ENCODE results near the gene FARP1. TPM values are rescaled to one million over a fixed set of nuclear protein-coding genes. Genes with fewer than 3 reads are reported as not detected.
"Not testable (repeated sequence)": the region's sequence is repeated elsewhere in the genome, so short reads cannot be mapped to it uniquely, and the experiment has no call there.

FARP1 gene
- total RNA-seq, 1 experiment from 2014 or later: 2.6 TPM

DNA sequence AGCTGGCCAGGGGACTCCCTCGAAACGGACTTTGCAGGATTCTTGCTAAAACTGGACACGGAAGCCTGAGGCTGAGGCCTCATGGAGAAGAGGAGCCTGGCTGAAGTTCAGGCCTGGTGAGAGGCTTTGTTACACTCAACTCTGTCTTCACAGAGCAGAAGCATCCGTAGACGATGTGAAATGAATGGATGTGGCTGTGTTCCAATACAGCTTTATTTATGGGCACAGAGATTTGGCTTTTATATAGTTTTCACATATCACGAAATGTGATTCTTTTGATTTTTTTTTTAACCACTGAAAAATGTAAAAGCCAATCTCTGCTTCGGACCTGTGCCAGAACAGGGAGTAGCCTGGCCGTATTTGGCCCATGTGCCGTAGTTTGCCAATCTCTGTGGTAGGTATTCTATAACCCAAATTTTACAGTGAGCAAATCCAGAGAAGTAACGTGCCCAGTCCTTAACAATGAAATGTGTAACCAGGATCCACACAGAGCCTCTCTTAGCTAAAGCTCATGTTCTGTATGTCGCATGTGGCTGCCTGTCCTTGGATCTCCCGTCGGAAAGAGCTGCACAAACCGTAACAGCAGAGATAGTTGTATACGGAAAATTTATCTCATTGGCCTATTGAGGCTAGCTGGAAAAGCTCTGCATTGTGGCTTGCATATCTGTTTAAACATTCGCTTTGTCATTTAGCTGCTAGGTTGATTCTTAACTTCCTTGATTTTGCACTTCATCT lies 205.7 kb downstream of the FARP1 start:
- DNase-seq (ENCODE audit: extremely low read depth, low read depth): no peak

DNA sequence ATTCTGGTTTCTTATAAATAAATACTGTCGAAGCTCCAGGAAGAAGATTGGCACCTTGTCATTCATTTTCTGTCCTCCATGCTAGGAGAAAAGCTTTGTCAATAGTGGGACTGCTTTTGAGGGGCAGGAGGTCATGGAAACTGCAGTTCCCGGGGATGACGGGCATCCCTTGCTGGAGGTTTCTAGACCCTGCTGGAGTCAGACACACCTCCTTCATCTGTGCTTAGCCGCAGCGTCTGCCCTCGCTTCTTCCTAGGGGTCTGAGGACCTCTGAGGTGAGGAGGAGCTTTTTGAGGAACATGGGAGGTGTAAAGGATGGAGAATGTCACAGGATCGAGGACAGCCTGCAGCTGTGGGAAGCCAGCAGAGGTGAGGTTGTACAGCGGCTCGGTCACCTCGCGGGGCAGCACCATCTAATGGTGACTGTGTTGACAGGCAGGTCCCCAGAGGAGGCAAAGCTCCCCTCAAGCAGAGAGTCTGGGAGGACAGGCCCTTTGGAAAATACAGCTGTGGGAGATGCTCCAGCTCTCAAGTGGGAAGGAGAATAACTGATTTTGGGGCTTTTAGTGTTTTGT lies 206.9 kb downstream of the FARP1 start:
- DNase-seq (ENCODE audit: extremely low read depth, low read depth): no peak

DNA sequence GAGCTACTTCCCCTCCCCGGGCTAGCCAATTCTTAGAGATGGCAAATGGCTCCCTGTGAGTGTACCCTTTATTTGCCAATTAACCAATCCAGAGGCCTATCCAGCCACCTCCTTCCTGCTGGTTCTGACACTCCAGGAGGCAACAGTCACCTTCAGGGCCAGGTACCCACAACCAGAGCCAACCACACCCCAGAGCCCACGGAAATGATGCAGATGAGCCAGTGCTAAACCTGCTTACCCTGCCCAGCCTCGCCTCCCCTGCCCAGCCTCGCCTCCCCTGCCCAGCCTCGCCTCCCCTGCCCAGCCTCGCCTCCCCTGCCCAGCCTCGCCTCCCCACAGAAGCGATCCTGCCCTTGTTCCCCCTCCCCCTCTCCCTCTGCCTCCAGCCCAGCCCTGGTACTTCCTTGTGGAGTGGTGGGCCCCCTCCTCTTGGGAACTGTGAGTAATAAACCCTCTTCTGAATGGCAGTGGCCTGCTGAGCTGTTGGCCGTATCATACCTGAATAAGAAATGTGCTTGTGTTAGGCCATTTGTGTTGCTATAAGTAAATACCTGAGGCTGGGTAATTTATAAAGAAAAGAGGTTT lies 207.9 kb downstream of the FARP1 start:
- DNase-seq (ENCODE audit: extremely low read depth, low read depth): no peak

DNA sequence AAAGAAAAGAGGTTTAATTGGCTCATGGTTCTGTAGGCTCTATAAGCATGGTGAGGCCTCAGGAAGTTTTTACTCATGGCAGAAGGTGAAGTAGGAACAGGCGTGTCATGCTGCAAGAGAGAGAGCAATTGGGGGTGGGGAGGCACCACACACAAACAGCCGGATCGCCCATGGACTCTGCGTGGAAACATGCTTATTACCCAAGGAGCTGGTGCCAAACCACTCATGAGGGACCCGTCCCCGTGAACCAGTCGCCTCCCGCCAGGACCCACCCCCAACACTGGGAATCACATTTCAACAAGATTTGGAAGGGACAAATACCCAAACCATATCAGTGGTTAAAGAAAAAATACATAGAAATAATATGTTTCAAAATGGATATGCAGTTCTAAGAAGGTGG lies 208.7 kb downstream of the FARP1 start:
- DNase-seq (ENCODE audit: extremely low read depth, low read depth): no peak

DNA sequence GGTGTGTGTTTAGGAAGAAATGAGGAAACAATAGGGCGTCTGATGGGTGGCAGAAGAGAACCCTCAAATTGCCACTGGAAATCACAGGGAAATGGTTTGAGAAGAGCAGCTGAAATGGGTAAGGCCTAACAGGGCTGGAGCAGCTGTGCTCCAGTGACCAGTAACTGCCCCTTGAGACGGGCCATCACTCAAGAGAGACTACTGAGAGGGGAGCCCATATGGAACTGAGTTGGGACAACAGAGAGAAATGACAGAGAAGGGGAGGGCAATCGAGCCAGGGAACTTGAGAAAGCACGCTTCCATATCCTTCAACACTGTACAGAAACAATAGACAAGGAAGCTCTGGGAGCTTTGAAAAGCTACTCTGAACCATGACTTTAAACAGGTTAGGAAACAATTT lies 209.3 kb downstream of the FARP1 start:
- no peak for DNase-seq (ENCODE audit: extremely low read depth, low read depth)

DNA sequence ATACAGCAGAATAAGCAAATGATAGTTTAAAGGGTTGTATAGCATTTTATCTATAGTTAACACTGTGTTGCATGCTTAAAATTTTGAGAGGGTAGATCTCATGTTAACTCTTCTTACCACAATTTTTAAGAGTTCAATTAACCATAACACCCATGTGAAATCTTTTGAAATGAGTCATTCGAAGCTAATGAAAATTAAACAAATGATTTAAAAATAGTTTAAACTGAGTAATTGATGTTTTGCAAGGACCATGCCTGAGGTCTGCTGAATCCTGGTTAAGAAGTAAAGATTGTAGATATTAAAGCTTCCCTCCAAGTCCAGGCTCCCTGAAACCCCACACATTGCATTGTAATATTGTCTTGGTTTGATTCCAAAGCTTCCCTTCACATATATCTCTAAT lies 210.9 kb downstream of the FARP1 start:
- DNase-seq (ENCODE audit: extremely low read depth, low read depth): no peak

DNA sequence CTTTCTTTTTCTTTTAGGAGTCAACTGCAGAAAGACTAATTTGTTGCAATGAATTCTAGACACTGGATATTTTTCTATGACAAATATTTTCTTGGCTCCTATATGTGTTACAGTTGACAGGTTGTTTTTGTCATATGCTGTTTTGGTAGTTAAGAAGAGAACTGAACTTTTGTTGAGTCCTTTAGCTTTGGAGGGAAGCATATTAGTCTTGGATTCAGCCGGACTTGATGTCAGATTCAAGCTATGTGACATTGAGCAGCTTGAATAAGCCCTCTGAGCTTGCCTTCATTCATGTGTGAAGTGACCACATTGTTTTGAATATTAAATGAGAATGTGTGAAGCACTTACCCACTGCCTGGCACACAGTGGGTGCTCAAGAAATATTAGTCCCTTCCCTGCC lies 216.0 kb downstream of the FARP1 start:
- DNase-seq (ENCODE audit: extremely low read depth, low read depth): no peak

DNA sequence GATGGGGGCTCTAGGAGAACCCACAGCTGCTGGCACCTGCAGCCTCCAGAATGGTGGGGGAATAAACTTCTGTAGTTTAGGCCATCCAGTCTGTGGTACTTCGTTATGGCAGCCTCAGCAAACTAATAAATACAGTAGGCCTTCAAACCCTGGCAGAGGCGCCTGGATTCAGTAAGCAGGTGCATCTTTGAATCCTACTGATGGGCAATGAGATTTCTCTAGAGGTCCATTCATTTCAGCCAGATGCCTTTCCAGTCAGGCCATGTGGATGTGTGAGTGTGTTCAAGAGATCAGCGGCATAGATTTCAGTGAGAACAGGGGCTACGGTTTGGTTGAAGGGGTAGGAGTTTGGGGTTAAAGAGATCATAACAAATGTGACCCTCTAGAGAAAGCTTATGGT lies 217.7 kb downstream of the FARP1 start:
- DNase-seq (ENCODE audit: extremely low read depth, low read depth): no peak

DNA sequence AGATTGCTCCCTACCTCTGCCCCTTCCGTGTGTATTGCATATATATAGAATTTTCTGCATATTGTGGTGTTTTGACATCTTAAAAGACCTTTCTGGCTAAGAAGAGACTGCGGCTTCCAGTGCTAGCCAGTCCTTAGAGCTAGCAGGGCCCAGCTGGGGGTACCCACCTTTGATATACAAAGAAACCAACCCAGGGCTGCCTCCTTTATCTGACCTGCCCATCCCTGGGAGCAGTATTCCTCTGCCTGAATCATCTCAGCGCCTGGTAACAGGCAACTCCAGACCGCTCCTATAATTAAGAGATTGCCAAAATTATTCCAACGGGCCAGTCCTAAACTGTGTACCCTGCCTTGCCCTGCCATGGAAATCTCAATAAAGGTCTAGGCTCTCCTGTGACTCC lies 220.4 kb downstream of the FARP1 start:
- DNase-seq (ENCODE audit: extremely low read depth, low read depth): no peak

DNA sequence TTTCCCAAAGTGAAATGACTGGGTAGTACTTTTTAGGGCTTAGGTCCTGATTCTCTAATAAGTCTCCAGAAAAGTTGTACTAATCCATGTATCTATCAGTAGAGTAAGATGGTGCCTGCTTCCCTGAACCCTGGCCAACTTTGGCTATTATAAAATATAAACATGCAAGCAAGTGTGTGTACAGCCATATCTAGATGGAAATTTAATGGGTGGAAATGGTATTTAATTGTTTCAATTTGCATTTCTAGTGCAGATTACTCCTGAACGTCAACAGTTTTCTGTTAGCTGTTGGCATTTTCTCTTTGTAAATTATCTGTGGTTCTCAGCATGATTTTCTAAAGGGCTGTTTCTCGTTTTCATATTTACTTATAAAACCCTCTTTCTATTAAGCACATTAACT lies 221.3 kb downstream of the FARP1 start:
- no peak for DNase-seq (ENCODE audit: extremely low read depth, low read depth)

DNA sequence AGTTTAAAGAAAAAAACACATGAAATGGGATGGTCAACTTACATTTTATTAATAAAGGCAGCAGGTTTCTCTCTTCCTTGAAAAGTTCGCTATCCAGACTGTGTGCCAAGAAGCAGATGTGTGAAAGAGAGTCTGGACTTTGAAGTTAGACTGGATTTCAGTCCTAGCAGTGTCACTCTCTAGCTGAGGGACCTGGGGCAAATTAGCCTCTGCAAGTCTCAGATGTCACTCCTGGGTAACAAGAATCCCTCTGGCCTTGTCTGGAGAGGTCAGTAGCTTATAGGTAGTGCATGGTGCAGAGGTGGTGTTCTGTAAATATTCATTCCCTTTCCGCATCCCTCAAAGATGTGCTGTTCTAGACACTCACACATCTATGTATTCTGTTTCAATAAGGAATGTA lies 221.8 kb downstream of the FARP1 start:
- no peak for DNase-seq (ENCODE audit: extremely low read depth, low read depth)

DNA sequence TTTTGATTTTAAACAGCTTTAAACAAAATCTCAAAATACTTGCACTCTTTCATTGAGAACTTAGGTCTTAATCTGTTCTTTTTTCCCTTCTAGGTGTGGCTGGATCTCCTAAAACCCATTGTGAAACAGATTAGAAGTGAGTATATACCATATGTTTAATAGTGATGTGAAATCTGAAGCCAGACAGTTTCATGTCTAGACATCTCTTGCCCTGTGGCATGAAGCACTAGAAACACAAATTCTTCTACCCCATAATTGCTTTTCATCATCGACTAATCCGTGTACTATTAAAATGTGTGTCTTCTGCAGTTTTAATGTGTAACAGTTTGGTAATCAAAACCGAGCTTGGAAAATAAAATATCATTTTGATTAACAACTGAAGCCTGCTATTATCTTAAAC lies 222.4 kb downstream of the FARP1 start:
- no peak for DNase-seq (ENCODE audit: extremely low read depth, low read depth)

DNA sequence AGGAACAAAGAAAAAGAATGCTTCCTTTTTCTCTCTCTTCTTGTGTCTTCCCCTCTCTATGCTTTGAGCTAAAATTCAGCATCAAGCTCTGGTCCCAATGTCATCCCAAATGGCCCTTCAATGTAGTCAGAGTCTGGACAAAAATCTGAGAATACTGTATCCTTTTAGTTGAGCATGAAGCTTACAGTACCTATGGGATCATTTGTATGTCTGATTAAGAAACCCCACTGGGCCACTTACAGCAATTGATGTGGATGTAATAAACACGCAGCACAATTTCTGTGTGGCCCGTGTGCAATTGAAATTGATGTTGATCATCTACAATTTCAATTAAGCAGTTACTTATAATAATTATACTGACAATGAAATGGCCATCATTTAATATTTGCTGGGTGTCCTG lies 223.1 kb downstream of the FARP1 start:
- DNase-seq (ENCODE audit: extremely low read depth, low read depth): no peak

DNA sequence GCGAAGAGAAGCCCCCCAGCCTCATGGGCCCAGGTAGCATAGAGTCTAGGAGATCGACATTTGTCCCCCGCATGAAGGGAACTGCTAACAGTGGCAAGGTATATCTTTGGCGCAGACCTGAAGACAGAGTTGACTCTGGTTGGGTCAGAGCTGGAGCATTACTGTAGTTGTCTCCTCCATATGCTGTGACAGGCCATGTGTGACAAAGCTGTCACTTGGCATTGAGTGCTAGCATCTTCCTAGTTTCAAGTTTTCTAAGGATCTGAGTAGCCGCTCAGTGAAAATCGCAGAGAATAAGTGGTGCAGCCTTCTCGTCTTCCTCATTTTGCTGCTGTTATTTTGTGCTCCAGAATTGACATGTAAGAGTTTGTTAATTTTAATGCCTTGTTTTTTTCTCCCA lies 223.5 kb downstream of the FARP1 start:
- DNase-seq (ENCODE audit: extremely low read depth, low read depth): no peak

DNA sequence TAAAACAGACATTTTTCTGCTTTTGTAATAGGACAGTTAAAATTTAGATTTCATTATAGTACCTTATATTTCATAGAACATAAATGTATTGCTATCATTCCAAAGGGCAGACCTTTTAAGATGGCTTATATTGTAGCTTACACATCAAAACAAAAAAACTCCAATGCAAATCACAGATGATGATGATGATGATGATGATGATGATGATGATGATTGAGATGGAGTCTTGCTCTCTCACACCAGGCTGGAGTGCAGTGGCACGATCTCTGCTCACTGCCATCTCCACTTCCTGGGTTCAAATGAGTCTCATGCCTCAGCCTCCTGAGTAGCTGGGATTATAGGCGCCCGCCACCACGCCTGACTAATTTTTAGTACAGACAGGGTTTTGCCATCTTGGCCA lies 224.1 kb downstream of the FARP1 start:
- DNase-seq (ENCODE audit: extremely low read depth, low read depth): no peak

DNA sequence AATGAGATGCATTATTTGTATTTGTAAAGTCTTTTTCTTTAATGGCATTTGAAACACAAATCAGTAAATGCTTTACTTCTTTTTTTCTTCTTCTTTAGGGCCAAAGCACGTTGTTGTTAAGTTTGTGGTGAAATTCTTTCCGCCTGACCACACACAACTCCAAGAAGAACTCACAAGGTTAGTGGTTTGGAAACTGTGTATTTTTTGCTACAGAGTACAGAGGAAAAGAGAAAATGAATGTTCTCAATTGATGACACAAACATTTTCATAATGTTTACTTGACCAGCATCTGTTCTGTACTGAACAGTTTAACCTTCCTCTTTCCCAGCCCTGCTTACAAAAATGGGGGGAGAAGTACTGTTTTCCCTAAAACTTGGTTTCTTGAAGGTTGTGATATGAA lies 225.1 kb downstream of the FARP1 start:
- no peak for DNase-seq (ENCODE audit: extremely low read depth, low read depth)

DNA sequence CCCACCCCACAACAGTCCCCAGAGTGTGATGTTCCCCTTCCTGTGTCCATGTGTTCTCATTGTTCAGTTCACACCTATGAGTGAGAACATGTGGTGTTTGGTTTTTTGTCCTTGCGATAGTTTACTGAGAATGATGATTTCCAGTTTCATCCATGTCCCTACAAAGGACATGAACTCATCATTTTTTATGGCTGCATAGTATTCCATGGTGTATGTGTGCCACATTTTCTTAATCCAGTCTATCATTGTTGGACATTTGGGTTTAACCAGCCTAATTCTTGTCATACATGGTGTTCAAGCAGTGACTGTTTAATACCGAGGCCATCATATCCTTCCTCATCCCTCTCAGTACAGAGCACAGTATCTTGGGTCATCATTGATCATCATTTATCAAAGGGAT lies 226.6 kb downstream of the FARP1 start:
- not testable (repeated sequence) for DNase-seq (ENCODE audit: extremely low read depth, low read depth)

DNA sequence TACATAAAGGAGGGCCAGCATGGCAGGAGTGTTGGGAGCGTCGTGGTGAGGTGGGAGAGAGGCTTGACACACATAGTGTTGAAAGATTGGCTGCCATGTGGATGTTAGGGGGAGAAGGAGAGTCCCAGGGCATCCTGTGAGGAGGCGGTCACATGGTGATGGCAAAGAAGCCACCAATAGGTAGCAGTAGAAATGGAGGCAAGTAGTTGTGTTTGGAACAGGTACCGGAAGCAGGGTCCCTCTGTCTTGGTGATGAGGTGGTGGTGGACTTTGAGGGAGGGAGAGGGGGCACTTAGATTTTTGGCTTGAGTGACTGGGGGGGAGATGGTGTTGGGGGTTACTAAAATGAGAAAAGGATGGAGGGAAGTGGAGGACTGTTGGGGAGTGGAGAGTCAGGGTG lies 227.4 kb downstream of the FARP1 start:
- DNase-seq (ENCODE audit: extremely low read depth, low read depth): no peak

DNA sequence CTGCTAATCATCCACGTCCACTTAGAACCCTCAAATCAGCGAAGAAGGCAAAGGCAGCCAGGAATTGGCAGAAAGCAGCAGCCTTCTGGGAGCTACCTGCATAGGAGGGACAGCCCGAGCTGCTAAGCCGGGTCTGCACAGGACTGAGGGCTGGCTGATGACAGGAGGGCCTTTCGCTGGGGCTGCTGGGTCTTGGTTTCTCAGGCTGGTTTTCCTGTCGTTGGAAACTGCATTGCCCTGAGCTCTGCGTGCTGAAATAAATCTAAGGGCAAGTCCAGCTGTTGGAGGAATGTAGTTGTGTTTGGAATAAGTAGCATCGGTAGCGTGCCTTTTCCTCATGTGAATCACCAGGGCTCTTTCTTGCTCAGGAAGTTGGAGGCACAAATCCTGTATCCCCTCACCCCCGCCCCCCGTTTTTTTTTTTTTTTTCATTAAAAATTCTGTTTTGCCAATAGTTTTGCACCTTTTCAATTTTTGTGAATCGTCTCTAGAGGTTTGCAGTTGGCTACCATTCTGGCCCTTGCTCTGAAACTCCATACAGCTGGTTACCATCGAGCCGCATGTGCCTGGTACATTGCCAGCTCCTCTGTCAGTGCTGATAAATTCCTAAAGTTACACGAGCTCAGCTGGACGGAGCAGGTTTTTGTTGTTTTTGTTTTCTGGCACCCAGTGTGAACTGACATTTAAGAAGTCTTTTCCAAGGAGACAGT lies 228.1 kb downstream of the FARP1 start:
- no peak for DNase-seq (ENCODE audit: extremely low read depth, low read depth)

DNA sequence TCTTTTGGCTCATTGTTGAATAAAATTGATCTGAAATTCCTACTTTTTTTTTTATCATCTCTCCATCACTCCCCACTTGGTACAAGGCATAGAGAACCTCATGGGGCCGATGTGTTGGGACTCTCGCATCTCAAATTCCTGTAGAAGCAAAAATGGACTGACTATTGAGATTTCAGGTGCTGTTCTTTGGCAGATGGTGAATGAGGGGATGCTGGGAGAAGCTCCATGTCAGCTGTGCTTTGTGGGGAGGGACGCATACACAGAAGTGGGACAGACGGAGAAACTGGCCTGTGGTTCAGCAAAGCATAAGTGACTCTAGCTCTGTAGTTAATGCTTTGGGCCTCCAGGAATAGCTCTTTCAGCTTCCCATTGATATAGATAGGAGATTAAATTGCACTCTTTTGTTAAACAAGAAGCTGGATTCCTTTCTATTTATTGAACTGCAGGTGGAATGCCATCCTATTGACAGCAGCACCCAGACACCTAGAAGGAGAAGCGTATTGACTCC lies 228.7 kb downstream of the FARP1 start:
- DNase-seq (ENCODE audit: extremely low read depth, low read depth): no peak

DNA sequence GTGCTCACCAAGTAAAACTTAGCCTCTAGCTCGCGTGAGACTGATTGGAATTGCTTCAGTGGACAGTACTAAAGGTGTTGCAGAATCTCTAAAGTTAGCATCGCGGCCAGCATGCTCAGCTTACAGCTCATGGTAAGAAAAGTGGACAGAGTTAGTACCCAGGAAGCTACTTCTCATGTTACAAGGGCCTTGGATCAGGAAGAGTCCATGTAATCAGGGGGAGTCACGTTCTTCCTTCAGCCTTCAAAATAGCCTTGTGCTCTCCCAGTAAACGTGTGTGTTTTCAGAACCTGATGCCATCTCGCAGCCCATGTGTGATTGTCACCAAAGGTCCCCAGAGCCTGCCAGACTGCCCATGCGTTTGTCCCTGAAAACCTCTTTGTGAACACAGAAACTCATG lies 230.0 kb downstream of the FARP1 start:
- no peak for DNase-seq (ENCODE audit: extremely low read depth, low read depth)

DNA sequence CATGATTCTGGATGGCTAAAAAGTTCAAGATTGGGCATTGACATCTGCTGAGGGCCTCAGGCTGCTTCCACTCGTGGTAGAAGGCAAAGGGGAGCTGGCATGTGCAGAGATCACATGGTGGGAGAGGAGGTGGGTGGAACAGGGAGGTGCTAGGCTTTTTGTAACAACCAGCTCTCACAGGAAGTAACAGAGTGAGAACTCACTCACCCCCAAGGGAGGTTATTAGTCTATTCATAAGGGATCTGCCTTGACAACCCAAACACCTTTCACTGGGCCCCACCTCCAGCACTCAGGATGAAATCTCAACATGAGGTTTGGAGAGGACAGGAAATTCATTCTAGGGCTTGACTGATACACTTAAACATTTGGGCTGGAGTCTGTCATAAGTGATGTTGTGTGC lies 231.9 kb downstream of the FARP1 start:
- no peak for DNase-seq (ENCODE audit: extremely low read depth, low read depth)
